Omental fat pad (tissue), 4 donors: ENCODE data around the gene KIRREL3. TPM values are rescaled to one million over a fixed set of nuclear protein-coding genes. Genes with fewer than 3 reads are reported as not detected.

Source experiments
- ATAC-seq: fragments of 150-250 bp; one replicate; pipeline ENCODE4 v1.9.1; 2016; ENCODE audit warnings: mild to moderate bottlenecking, moderate library complexity; ENCODE audit not compliant: low FRiP score
- DNase-seq: peaks from one replicate; pipeline ENCODE4 v3.0.0-alpha.2; 2019; ENCODE audit warnings: low spot score
- total RNA-seq, 4 donors: library from RNA; depleted of rRNA; stranded (reverse); fragments of >200 nt; gene quantifications; one replicate each; pipeline ENCODE4 v1.1.0, GENCODE V29; 2016
- TF ChIP-seq, protein P1 (sequence below), 3 donors: fragments of 450-650 bp; IDR thresholded peaks; one replicate each; pipeline ENCODE4 v1.5.1; 2016 to 2017; ENCODE audit warnings: antibody characterized with exemption in 3 of 3, mild to moderate bottlenecking in 3 of 3, moderate library complexity in 2 of 3

Gene KIRREL3
- total RNA-seq, 4 donors from 2014 or later = 0.09 to 0.60 TPM; not detected in 2

DNA sequence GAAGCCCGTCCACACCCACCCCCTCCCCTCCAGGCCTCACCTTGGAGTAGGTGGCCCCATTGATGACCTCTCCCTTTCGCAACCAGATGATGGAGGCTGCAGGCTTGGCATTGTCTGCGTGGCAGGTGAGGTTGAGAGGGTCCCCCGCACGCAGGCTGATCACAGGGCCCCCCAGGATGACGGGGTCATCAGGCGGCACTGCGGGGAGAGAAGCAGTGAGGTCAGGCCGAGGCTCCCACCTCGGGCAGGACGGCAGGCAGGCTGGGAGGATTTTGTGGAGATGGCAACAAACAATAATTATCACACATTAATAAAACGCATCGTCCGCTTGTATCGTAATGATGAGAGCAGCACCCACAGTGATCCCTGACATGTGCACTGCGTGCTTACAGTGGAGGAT, 527.3 kb downstream of the KIRREL3 start:
- TF ChIP-seq, protein P1, sequence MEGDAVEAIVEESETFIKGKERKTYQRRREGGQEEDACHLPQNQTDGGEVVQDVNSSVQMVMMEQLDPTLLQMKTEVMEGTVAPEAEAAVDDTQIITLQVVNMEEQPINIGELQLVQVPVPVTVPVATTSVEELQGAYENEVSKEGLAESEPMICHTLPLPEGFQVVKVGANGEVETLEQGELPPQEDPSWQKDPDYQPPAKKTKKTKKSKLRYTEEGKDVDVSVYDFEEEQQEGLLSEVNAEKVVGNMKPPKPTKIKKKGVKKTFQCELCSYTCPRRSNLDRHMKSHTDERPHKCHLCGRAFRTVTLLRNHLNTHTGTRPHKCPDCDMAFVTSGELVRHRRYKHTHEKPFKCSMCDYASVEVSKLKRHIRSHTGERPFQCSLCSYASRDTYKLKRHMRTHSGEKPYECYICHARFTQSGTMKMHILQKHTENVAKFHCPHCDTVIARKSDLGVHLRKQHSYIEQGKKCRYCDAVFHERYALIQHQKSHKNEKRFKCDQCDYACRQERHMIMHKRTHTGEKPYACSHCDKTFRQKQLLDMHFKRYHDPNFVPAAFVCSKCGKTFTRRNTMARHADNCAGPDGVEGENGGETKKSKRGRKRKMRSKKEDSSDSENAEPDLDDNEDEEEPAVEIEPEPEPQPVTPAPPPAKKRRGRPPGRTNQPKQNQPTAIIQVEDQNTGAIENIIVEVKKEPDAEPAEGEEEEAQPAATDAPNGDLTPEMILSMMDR (IDR thresholded peaks at IDR 0.05) = no peak
- ATAC-seq = no peak
- DNase-seq = no peak

DNA sequence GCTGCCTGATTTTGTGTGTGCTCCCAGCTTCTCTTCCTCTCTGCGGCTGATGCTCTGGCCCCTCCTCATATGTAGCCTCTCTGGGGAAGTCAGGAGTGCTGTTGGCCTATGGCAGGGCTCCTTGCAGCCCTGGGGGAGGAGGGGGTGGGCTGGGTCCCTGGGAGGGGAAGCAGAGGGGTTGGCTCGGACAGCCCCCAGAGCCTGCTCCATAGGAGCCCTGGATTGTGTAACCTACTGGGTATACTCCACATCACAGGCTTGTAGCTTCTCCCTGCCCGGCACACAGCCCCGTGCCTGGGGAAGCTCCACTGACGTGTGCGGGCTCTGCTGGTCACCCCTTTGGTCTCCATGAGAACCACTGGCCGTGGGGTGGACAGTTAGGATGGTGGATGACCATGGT, 531.3 kb downstream of the KIRREL3 start:
- TF ChIP-seq, protein P1 (IDR thresholded peaks at IDR 0.05) = no peak
- no peak for DNase-seq
- ATAC-seq = no peak

DNA sequence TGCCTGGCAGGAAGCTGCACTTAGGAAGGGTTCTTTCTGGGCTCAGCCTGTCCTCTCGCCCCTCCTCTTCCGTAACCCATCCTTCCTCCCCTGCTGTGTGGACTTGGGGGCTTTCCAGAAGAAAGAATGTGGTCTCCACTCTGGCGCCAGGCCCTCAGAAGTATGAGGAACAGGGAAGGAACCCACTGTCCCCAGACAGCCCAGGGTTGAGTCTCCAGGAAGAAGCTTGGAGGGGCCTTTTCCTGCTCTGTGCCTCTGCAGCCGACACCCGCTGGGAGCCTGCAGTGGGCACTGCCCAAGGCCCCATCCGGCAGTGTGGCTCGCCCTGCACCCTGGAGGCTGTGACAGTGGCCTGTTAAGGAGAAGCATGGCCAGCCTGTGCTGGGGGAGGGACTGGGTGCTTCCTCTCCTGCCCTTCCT, 532.5 kb downstream of the KIRREL3 start:
- no peak for ATAC-seq
- TF ChIP-seq, protein P1 (IDR thresholded peaks at IDR 0.05) = no peak

DNA sequence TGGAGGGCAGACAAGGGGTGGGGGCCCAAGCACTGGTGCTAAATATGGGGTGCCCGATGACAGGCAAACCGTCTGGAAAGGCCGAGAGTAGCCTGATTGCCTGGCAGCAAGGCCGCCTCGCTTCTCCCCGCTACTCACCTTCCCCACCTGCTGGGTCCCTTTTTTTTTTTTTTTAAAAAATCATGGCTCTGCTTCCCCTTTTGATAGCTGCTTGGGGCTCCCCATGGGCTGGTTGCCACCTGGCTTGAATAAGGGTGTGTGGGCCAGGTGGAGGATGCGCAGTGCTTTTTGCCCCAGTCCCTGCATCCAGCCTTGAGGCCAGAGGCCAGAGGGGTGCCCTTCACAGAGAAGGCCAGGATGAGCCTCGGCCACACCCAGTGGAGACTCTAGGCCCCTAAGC, 533.1 kb downstream of the KIRREL3 start:
- ATAC-seq (no peak), DNase-seq (no peak)
- TF ChIP-seq, protein P1 (IDR thresholded peaks at IDR 0.05) = no peak

More for the DNA sequence above, 532.5 kb downstream of the KIRREL3 start:
- DNase-seq = no peak

DNA sequence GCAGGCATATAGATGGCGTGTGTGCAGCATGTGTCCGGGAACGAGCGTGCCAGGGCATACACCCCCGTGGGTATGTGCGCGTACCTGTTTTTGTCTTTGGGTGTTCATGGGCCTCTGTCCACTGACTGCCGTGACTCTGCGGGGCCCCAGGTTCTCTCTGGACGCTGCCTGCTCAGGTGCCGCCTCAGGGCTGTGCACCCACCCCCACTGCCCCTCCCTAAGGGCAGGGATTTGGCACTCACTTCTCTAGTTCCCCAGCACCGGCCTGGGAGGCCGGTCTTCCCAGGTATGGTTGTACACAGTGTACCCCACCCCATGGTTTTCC, 533.6 kb downstream of the KIRREL3 start:
- ATAC-seq = no peak
- no peak for DNase-seq
- TF ChIP-seq, protein P1 (IDR thresholded peaks at IDR 0.05) = no peak

DNA sequence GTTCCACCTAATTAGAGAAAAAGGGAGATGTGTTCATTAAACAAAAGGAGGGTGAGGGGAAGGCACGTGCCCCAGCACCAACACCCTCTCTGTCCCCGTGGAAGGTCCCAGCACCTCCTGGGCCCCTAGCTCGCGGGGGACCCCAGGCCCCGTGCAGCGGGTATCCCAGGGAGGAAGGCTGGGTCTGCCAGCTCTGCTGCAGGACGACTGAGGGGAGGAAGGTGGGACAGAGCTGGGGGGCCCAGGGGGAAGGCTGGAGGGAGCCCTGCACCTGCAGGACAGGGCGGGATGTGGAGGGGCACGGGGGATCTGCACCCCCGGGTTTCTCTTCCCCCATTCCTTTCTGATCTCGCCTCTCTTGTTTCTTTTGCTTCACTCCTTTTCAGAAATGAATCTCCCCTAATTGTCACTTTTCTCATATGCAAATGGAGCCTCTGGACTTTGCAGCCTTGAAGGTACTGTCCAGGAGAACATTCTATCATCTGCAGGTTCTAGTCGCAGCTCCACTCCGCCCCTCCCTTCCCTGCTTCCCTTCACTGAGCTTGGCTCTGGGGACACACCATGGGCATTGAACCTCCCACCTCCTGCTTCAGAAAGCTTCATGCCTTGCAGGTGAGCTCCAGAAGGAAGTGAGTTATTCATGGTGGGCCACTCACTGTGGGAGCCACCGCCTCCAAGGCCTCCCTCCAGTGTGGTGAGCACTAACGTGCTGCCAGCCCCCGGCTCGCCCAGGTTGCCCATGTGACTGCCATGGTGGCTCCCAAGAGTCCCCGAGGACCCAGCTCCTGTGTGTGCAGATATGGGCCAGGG, 534.1 kb downstream of the KIRREL3 start:
- DNase-seq (no peak), ATAC-seq (no peak)
- TF ChIP-seq, protein P1 (IDR thresholded peaks at IDR 0.05) = no peak

DNA sequence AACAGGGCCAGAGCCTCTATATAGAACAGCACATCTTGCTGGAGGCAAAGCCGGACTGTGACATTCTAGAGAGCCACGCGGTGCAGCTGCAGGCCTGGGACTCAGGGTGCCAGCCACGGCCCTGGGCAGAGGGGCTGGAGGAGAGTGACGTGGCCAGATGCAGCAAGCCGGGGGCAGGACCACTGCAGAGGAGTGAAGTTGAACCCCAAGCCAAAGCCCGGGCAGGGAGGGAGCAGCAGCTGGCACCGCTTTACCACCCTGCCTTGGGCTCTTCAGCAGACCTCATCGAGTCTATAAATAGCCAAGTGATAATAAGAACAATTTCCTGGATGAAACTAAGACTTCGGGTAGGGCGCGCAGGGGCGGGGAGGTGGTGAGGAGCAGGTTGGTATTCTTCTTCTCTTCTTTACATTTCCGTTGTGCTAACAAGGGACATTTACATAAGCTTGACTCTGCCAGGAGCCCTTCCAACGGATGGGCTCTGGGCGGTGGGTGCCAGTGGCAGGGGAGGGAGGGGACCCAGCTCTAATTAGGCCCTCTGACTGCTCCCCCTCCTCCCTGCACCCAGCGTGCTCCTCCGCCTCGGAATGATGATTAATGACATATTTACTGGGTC, 534.9 kb downstream of the KIRREL3 start:
- ATAC-seq = no peak

More for the DNA sequence above, 534.9 kb downstream of the KIRREL3 start:
- DNase-seq = no peak
- TF ChIP-seq, protein P1 (IDR thresholded peaks at IDR 0.05) = no peak
